GM12878 (cell line): ENCODE results near the gene SGK2. TPM values are rescaled to one million over a fixed set of nuclear protein-coding genes. Genes with fewer than 3 reads are reported as not detected.

Experiments used
- ATAC-seq: fragments of 200-7000 bp; cut with Tn5 transposase; 3 replicates; pipeline ENCODE4 v1.9.1; 2020; ENCODE audit warnings: mild to moderate bottlenecking, moderate library complexity
- BruUV-seq: library from RNA; stranded (reverse); fragments of 400-500 nt; replicated peaks from 2 replicates; lab custom pipeline; 2021; lab: Mats Ljungman, UMichigan
- CTCF ChIA-PET: fragments of 300-600 bp; sonication (Branson Sonifier 250); formaldehyde crosslinking; extraction: SDS; loops from one replicate; lab custom pipeline; 2021; ENCODE audit warnings: inconsistent platforms; lab: Yijun Ruan, JAX
- POLR2A ChIA-PET: fragments of 350-600 bp; formaldehyde crosslinking; extraction: SDS; loops from one replicate; lab custom pipeline; 2021; ENCODE audit warnings: inconsistent platforms; lab: Charles Lee
- RAD21 ChIA-PET: fragments of 300-600 bp; sonication (Branson Sonifier 250); formaldehyde crosslinking; loops from one replicate; lab custom pipeline; 2023; ENCODE audit warnings: antibody characterized with exemption; ENCODE audit not compliant: unreplicated experiment; lab: Charles Lee
- SMC1A ChIA-PET: fragments of 300-600 bp; sonication (Branson Sonifier 250); formaldehyde crosslinking; loops from one replicate; lab custom pipeline; 2023; ENCODE audit not compliant: unreplicated experiment, uncharacterized antibody; lab: Charles Lee
- DNase-seq: peaks from one replicate; pipeline ENCODE4 v3.0.0-alpha.2; 2011; ENCODE audit warnings: low read depth, low spot score
- FAIRE-seq: peaks from 3 replicates; lab custom pipeline; 2011; peaks lifted over from hg19 to GRCh38; lab: Jason Lieb, UNC
- H2AFZ ChIP-seq: 2 replicates; pipeline ENCODE4 v1.6.0; 2011; ENCODE audit warnings: low read depth, low read length, control low read depth; ENCODE audit not compliant: control insufficient read depth
- H3K27ac ChIP-seq: 2 replicates; pipeline ENCODE4 v1.5.1; 2011; ENCODE audit warnings: control low read depth; ENCODE audit not compliant: control insufficient read depth, insufficient read depth
- H3K27me3 ChIP-seq, 2 experiments: replicated peaks in 1 of 2; 2 replicates each; pipeline versions ENCODE4 v1.6.0 to v1.6.1; 2011; ENCODE audit warnings: low read length in 1 of 2; ENCODE audit not compliant: control insufficient read depth in 2 of 2, insufficient read depth in 2 of 2
- H3K36me3 ChIP-seq, 2 experiments: 2 replicates each; pipeline ENCODE4 v1.5.1; 2011; ENCODE audit warnings: low read length in 1 of 2; ENCODE audit not compliant: control insufficient read depth in 2 of 2, insufficient read depth in 2 of 2
- H3K4me1 ChIP-seq: 2 replicates; pipeline ENCODE4 v1.6.1; 2011; ENCODE audit warnings: mild to moderate bottlenecking, low read length, moderate library complexity, mixed read lengths; ENCODE audit not compliant: control insufficient read depth, insufficient read depth
- H3K4me2 ChIP-seq: 2 replicates; pipeline ENCODE4 v1.6.0; 2011; ENCODE audit warnings: control low read depth; ENCODE audit not compliant: control insufficient read depth, insufficient read depth
- H3K4me3 ChIP-seq: fragments of 200-600 bp; sonication (generic); 2 replicates; pipeline ENCODE4 v1.5.1; 2016
- H3K79me2 ChIP-seq: 2 replicates; pipeline ENCODE4 v1.6.0; 2011; ENCODE audit warnings: low read length; ENCODE audit not compliant: control insufficient read depth, insufficient read depth
- H3K9ac ChIP-seq: 2 replicates; pipeline ENCODE4 v1.8.0; 2011; ENCODE audit warnings: low read length, control low read depth, mixed read lengths; ENCODE audit not compliant: control insufficient read depth, insufficient read depth
- H3K9me3 ChIP-seq: replicated peaks from 3 replicates; pipeline ENCODE4 v1.5.1; 2011; ENCODE audit warnings: mild to moderate bottlenecking, low read length; ENCODE audit not compliant: control insufficient read depth, insufficient read depth
- H4K20me1 ChIP-seq: 2 replicates; pipeline ENCODE4 v1.6.0; 2011; ENCODE audit not compliant: control insufficient read depth, insufficient read depth
- ATF7 ChIP-seq: fragments of 450-650 bp; IDR thresholded peaks from 2 replicates; pipeline ENCODE4 v1.6.1; 2016; ENCODE audit warnings: low read depth, mild to moderate bottlenecking
- CREB1 ChIP-seq: IDR thresholded peaks from 2 replicates; pipeline ENCODE4 v1.6.1; 2012; ENCODE audit warnings: low read depth, mild to moderate bottlenecking, inconsistent platforms
- DPF2 ChIP-seq: fragments of 450-650 bp; IDR thresholded peaks from 2 replicates; pipeline ENCODE4 v1.6.1; 2017; ENCODE audit warnings: mild to moderate bottlenecking
- E2F4 ChIP-seq: IDR thresholded peaks from 2 replicates; pipeline ENCODE4 v1.6.1; 2012; ENCODE audit warnings: low read depth, low read length, improper control_type of control experiment
- MEF2A ChIP-seq: IDR thresholded peaks from 2 replicates; pipeline ENCODE4 v1.6.1; 2011; ENCODE audit warnings: low read depth, mild to moderate bottlenecking, low read length, moderate library complexity; ENCODE audit not compliant: insufficient read depth
- NFXL1 ChIP-seq: fragments of 450-650 bp; IDR thresholded peaks from 2 replicates; pipeline ENCODE4 v1.6.1; 2017; ENCODE audit warnings: antibody characterized with exemption, mild to moderate bottlenecking, borderline replicate concordance
- NR2C1 ChIP-seq: fragments of 450-650 bp; IDR thresholded peaks from 2 replicates; pipeline ENCODE4 v1.6.1; 2017; ENCODE audit warnings: antibody characterized with exemption, mild to moderate bottlenecking, moderate library complexity
- PAX5 ChIP-seq: IDR thresholded peaks from 2 replicates; pipeline ENCODE4 v1.6.1; 2011; ENCODE audit warnings: low read depth, low read length, borderline replicate concordance
- PBX3 ChIP-seq: IDR thresholded peaks from 2 replicates; pipeline ENCODE4 v1.6.1; 2011; ENCODE audit warnings: mild to moderate bottlenecking, low read depth, low read length, moderate library complexity; ENCODE audit not compliant: insufficient replicate concordance
- PKNOX1 ChIP-seq: fragments of 450-650 bp; IDR thresholded peaks from 2 replicates; pipeline ENCODE4 v1.6.1; 2016; ENCODE audit warnings: mild to moderate bottlenecking
- POU2F2 ChIP-seq: IDR thresholded peaks from 3 replicates; pipeline ENCODE4 v1.6.1; 2011; ENCODE audit warnings: low read depth, mild to moderate bottlenecking, low read length, borderline replicate concordance
- RELB ChIP-seq: fragments of 450-650 bp; IDR thresholded peaks from 2 replicates; pipeline ENCODE4 v1.6.1; 2017; ENCODE audit warnings: low read depth, mild to moderate bottlenecking, moderate library complexity
- REST ChIP-seq: IDR thresholded peaks from 2 replicates; pipeline ENCODE4 v1.6.1; 2012; ENCODE audit warnings: mild to moderate bottlenecking, low read depth, low read length
- YBX1 ChIP-seq: fragments of 450-650 bp; IDR thresholded peaks from 2 replicates; pipeline ENCODE4 v1.6.1; 2016; ENCODE audit warnings: antibody characterized with exemption
- ZNF24 ChIP-seq: fragments of 450-650 bp; IDR thresholded peaks from 2 replicates; pipeline ENCODE4 v1.6.1; 2017; ENCODE audit warnings: antibody characterized with exemption, mild to moderate bottlenecking
- ZNF274 ChIP-seq: IDR thresholded peaks from one replicate; pipeline ENCODE4 v1.8.0; 2011; ENCODE audit not compliant: insufficient read length, insufficient read depth
- WGBS: methylation state at CpG from one replicate; pipeline ENCODE4 v1.1.6; 2016; ENCODE audit warnings: low lambda C conversion rate; ENCODE audit not compliant: insufficient replicate concordance, insufficient coverage; ENCODE audit errors: missing lambda C conversion rate; 5-methylcytosine and 5-hydroxymethylcytosine counted together
- in situ Hi-C: fragments of 300-500 bp; cut with MboI; formaldehyde crosslinking; loops from 9 replicates; pipeline ENCODE4 v1.14.3; 2018; ENCODE audit warnings: mixed read lengths
- intact Hi-C: fragments of 100-400 bp; cut with micrococcal nuclease; formaldehyde crosslinking; loops from one replicate; pipeline ENCODE4 v1.14.2; 2022; ENCODE audit not compliant: unreplicated experiment
- polyA plus RNA-seq, 11 experiments: library from polyadenylated mRNA; depleted of rRNA in 4 of 11; unstranded in 6 of 11; stranded (reverse) in 5 of 11; fragments of >200 nt; fragmentation: Nextera tagmentation in 4 of 11; fragmentation: Illumina TruSeq in 1 of 11; extraction: Ambion mirVana in 4 of 11; extraction: Trizol in 1 of 11; gene quantifications; 1 replicate in 1 of 11; 2 replicates in 10 of 11; pipeline versions ENCODE4 v1.2.1 to v1.2.3, GENCODE V29; 2011 to 2016; ENCODE audit warnings: inconsistent platforms in 2 of 11, missing spikeins in 2 of 11, low read depth in 1 of 11
- total RNA-seq, 4 experiments: library from RNA; depleted of rRNA in 3 of 4; stranded (reverse); fragments of >200 nt in 3 of 4; fragmentation: Illumina TruSeq in 1 of 4; extraction: Trizol in 1 of 4; gene quantifications; 2 replicates each; pipeline versions ENCODE4 v1.2.1 to v1.2.3, GENCODE V29; 2013 to 2021

Gene SGK2
- total and polyA plus RNA-seq, 10 of the 15 experiments (the other 5 are each of a cell fraction or from before 2014, with no cell fraction given) = 0.04 to 0.96 (median 0.22) TPM; not detected in 3

GRCh38 chr20:43534016-43534415 is 24.8 kb upstream of the SGK2 start:
- DNase-seq (no peak), FAIRE-seq (no peak), ATAC-seq (no peak)
- in situ Hi-C loops (no loop called here), intact Hi-C loops (loop anchor here (10.0 kb wide), 1 partner anchor 641 kb away; no protein-coding TSS in a partner anchor)
- no peak overlapping the region for H3K4me3 ChIP-seq
- BruUV-seq = no TSS peak
- WGBS = 65% methylated on average over 7 of the region's 7 CpGs
- TF ChIP-seq ZNF24 = no peak
- TF ChIP-seq CREB1 = no peak
- TF ChIP-seq DPF2 = no peak
- TF ChIP-seq YBX1 = no peak
- TF ChIP-seq POU2F2 = no peak
- TF ChIP-seq PAX5 = no peak
- no peak for TF ChIP-seq PBX3
- TF ChIP-seq RELB = no peak
- TF ChIP-seq REST = no peak
- no peak for TF ChIP-seq E2F4
- TF ChIP-seq NFXL1 = no peak
- no peak for TF ChIP-seq PKNOX1
- TF ChIP-seq NR2C1 = no peak
- no peak for TF ChIP-seq MEF2A
- TF ChIP-seq ZNF274 = no peak
- TF ChIP-seq ATF7 = no peak
- CTCF ChIA-PET = interaction anchor here (0.7 to 1.3 kb wide), 2 partner anchors 11 to 158 kb away, joined by 5 read pairs; no protein-coding TSS in a partner anchor
- no peaks in the 10 kb centered on the region; a peak in 1 of 4 replicates for H3K27me3 ChIP-seq
- H3K27ac ChIP-seq = no peak overlapping the region
- H3K4me1 ChIP-seq = no peaks in the 10 kb centered on the region
- no peak overlapping the region for H3K9ac ChIP-seq
- no peaks in the 10 kb centered on the region for H3K36me3 ChIP-seq
- POLR2A ChIA-PET = no interaction called here
- RAD21 ChIA-PET = no interaction called here
- SMC1A ChIA-PET = no interaction called here
- H2AFZ ChIP-seq = no peak overlapping the region
- no peaks in the 10 kb centered on the region for H3K9me3 ChIP-seq
- H3K79me2 ChIP-seq = no peaks in the 10 kb centered on the region
- no peak overlapping the region for H3K4me2 ChIP-seq
- H4K20me1 ChIP-seq = no peaks in the 10 kb centered on the region
